H54 (cell line): Measurements from ENCODE around the gene FRYL.
"Not testable (repeated sequence)": the region's sequence is repeated elsewhere in the genome, so short reads cannot be mapped to it uniquely, and the experiment has no call there.

Experiments used
- DNase-seq: peaks from one replicate; pipeline ENCODE4 v3.0.0; 2011; ENCODE audit warnings: low spot score, mixed read lengths; ENCODE audit not compliant: insufficient read length
- FAIRE-seq: peaks from 3 replicates; lab custom pipeline; 2011; peaks lifted over from hg19 to GRCh38; lab: Jason Lieb, UNC
- POLR2A ChIP-seq: IDR thresholded peaks from 2 replicates; pipeline ENCODE4 v1.6.1; 2011; ENCODE audit warnings: low read depth, mild to moderate bottlenecking, low read length

FRYL gene

DNA sequence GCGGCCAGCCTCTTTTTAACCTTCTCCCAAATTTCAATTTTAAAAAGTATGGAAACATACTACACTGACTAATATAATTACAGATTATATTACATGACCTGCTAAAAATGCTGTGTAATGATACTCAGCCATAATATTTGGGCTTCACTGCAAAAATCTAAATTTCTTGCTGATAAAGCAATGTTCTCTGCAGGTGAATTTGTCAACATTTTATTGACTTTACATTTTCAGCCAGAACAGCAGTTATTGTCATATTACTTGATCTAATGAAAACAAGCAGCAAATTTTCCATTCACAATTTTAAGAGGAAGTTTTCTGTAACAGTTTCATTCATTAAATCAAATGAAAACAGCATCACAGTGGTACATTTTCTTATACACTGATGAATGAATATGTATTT is 91.1 kb downstream of the FRYL start:
- no peak for DNase-seq
- no peak for TF ChIP-seq POLR2A
- no peak for FAIRE-seq

- TF ChIP-seq POLR2A = no peak
- DNase-seq (no peak), FAIRE-seq (no peak)
Measured at GRCh38 chr4:48687313-48688051, 92.6 kb downstream of the FRYL start.

DNA sequence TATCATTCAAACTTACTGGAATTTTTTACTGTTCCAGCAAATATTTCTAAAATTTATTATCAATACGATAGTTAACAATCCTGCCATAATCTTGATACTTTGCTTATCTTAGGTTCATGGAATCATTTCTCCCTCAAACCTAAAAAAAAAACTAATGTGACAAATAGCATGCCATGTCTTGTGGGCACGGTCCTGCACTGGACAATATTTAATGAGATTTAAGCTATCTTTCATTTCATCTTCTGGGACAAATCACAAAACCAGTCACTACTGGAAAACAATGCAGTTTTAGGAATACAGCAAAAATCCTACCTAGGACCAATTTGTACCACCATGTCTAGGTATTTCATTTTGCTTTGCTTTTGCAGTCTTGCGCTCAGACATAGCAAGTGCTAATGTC is 93.7 kb downstream of the FRYL start:
- DNase-seq (no peak), FAIRE-seq (no peak)
- TF ChIP-seq POLR2A = no peak

DNA sequence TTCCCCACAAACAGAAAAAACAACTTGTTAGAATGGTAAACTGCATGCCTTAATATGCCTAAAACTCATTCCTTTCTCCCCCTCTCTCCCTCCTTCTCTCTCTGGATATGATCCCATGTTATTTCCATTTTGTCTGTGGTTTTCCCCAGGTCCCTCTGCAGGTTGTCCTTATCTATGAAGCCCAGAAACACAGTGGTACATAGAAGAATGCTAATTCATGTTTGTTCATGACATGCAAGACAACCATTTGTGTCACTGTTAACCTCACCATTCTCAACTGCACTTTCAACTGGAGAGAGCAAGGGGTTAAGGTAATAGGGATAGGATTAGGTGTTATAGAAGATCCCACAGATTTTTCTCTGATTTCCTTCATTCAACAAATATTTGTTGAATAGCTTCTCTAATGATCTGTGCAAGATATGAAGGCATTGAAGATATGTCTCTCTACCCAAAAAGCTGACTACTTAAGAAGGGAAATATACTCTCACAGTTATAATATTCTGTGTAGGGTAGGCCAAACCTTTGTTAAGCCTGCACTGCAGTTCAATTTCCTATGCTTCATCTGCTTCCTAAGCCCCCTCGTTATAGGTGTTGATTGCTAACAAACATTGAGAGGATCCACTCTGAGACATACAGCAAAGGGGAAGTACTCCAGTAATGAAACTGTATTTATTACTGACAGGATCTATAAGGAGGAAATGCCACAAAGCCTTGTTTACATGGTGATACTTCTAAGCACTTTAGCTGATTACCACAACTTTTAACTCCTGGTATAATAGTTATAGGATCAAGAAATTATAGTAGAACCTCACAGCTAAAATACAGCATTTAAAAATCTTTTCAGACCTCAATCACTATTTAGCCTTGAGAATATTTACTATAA is 96.1 kb downstream of the FRYL start:
- DNase-seq = no peak
- no peak for TF ChIP-seq POLR2A
- FAIRE-seq = no peak

- DNase-seq, FAIRE-seq: not testable (repeated sequence)
Measured at GRCh38 chr4:48682870-48683269, 97.2 kb downstream of the FRYL start.

DNA sequence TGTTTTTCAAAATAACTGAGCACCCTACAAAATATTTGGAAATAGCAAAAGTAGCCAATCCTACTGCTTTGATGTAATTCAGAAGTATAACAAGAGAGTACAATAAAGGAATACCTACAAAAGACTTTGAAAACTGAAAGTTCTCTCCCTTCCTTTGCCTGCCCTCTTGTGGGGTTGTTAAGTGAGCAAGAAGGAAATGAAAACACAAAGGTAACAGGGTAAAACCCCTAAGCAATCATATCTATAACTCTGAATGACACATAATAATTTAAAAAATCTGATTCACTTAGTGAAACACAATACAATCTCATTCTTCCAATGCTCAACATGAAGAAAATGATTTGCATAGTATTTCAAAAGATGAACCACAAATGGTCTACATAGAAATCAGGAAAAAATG is 98.2 kb downstream of the FRYL start:
- no peak for TF ChIP-seq POLR2A
- no peak for DNase-seq
- FAIRE-seq = no peak

- DNase-seq = no peak
- TF ChIP-seq POLR2A = no peak
- FAIRE-seq = no peak
Measured at GRCh38 chr4:48680848-48681568, 99.1 kb downstream of the FRYL start.

DNA sequence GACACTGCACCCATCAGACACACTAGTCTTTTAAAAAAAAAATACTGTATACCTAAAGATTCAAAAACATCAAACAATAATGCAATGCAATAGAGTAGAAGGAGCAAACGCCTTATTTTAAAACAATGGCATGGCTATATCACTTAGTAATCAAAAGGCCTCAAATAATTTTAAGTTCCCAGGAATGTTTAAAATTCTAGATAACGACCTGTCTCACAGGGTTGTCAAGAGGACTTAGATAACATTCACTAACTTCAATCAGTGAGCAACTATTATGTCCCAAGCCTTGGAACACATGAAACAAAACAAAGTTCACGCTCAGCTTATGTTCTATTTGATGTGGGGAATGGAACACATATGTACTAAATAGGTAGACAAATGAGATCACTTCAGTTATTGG is 106.5 kb downstream of the FRYL start:
- DNase-seq = no peak
- TF ChIP-seq POLR2A = no peak
- FAIRE-seq = no peak

DNA sequence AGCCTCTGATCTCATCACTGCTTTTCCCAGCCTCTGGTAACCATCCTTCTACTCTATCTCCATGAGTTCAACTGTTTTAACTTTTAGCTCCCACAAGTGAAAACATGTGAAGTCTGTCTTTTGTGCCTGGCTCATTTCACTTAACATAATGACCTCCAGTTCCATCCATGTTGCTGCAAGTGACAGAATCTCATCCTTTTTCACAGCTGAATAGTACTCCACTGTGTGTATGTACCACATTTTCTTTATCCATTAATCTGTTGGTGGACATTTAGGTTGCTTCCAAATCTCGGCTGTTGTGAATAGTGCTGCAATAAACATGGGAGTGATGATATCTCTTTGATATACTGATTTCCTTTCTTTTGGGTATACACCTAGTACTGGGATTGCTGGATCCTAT is 109.5 kb downstream of the FRYL start:
- no peak for TF ChIP-seq POLR2A
- no peak for FAIRE-seq
- DNase-seq = no peak

DNA sequence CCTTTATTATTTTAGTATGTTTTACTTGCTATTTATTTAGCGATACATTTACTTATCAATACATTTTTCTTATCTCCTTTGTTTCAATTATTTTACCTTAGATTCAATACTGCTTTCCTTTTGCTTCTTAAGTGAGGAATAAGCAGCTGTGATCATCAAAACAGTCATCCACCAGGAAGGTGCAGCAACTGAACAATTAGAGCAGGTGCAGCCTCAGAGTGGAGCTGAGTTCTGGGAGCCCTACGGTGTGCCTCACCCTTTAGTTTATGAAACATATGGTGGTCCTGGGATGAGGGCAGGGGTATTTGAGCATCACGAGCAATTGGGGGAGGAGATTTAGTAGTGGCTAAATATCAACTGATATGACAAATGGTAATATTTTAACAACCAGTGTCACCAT is 111.0 kb downstream of the FRYL start:
- DNase-seq = no peak
- no peak for TF ChIP-seq POLR2A
- FAIRE-seq = no peak

- no peak for TF ChIP-seq POLR2A
- no peak for FAIRE-seq
- no peak for DNase-seq
Measured at GRCh38 chr4:48668254-48669017, 111.6 kb downstream of the FRYL start.

- no peak for FAIRE-seq
- no peak for DNase-seq
- no peak for TF ChIP-seq POLR2A
Measured at GRCh38 chr4:48667148-48667547, 112.9 kb downstream of the FRYL start.

GRCh38 chr4:48665555-48666186 is 114.4 kb downstream of the FRYL start:
- TF ChIP-seq POLR2A = no peak
- FAIRE-seq (no peak), DNase-seq (peak; percentile 2)
